Measurements from ENCODE around the gene MPL. TPM values are rescaled to one million over a fixed set of nuclear protein-coding genes. Genes with fewer than 3 reads are reported as not detected.

The MPL gene
- total RNA-seq, 3 donors from 2014 or later = not detected

DNA sequence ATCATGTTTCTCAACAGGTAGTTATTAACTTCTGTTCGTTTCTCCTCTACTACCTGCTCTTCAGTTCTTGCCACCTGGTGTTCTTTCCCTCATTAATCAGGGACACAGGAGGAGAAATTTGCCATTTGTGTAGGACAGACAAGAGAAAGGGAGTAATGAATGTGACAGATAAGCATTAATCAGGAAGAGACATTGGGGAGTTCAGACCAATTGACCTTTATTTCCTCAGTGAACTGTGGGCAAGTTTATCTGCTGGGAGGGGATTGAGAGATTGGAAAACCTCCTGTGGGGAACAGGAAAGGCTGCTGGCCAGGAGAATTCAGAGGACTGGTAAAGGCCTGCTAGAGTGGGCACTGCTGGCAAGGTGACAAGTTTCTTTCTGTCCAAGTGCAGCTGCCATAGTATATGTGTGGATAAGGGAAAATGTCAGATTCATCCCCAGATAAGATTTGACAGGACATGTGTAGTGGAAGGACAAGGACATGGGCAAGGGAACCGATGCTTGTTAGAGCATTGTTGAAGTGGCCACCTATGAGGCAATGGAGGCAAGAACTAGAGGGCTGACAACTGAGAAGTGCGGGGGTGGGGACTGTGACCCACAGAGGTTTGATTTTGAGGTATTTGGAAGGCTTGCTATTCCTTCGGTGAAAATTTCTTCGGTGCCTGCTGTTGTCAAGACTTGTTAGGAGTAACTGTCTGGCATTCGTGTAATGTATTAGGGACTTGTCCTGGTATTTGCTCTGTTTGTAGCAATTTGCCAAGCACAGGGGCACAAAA lies 64.7 kb downstream of the MPL start:
- TF ChIP-seq POLR2A (IDR thresholded peaks at IDR 0.05) = no peak
- TF ChIP-seq POLR2AphosphoS5 (IDR thresholded peaks at IDR 0.05) = no peak
- TF ChIP-seq, protein P1, sequence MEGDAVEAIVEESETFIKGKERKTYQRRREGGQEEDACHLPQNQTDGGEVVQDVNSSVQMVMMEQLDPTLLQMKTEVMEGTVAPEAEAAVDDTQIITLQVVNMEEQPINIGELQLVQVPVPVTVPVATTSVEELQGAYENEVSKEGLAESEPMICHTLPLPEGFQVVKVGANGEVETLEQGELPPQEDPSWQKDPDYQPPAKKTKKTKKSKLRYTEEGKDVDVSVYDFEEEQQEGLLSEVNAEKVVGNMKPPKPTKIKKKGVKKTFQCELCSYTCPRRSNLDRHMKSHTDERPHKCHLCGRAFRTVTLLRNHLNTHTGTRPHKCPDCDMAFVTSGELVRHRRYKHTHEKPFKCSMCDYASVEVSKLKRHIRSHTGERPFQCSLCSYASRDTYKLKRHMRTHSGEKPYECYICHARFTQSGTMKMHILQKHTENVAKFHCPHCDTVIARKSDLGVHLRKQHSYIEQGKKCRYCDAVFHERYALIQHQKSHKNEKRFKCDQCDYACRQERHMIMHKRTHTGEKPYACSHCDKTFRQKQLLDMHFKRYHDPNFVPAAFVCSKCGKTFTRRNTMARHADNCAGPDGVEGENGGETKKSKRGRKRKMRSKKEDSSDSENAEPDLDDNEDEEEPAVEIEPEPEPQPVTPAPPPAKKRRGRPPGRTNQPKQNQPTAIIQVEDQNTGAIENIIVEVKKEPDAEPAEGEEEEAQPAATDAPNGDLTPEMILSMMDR (IDR thresholded peaks at IDR 0.05) = no peak
- H3K9me3 ChIP-seq = no peaks in the 10 kb centered on the region
- DNase-seq (ENCODE audit: low spot score in 2 of 2) = peak in 1 of 2 donors; percentile 54
- H3K36me3 ChIP-seq = no peaks in the 10 kb centered on the region
- H3K27ac ChIP-seq = peak overlapping the region; percentile 16 to 60
- no peaks in the 10 kb centered on the region for H3K27me3 ChIP-seq
- H3K4me1 ChIP-seq = no peaks in the 10 kb centered on the region
- no peak overlapping the region for H3K4me3 ChIP-seq
- intact Hi-C loops (cut with DNase I; ENCODE audit: low total_unique reads) = no loop called here

Other genes with a start within 250 kb of the MPL start
- gene EBNA1BP2, start 165.5 kb upstream of the MPL start, total RNA-seq = 10 to 100 TPM; 34.9 to 61.6 (median 46.4) TPM
- gene CFAP57, start 165.5 kb upstream of the MPL start, total RNA-seq = under 1 TPM; 0.16 to 0.88 (median 0.66) TPM
- 10 to 100 TPM in 2 of 3 donors, not detected in 1; 19.3 to 30.1 TPM for gene TMEM125, start 67.8 kb upstream of the MPL start, total RNA-seq
- gene C1orf210, start 52.2 kb upstream of the MPL start, total RNA-seq = 10 to 100 TPM in 1 of 3 donors, 1 to 10 TPM in 1, not detected in 1; 7.2 to 31.3 TPM
- 10 to 100 TPM in 2 of 3 donors, 1 to 10 TPM in 1; 9.4 to 39.0 (median 24.2) TPM for gene TIE1, start 36.8 kb upstream of the MPL start, total RNA-seq
- gene CDC20, start 21.2 kb downstream of the MPL start, total RNA-seq = 1 to 10 TPM; 1.3 to 5.8 (median 1.3) TPM
- gene ELOVL1, start 30.2 kb downstream of the MPL start, total RNA-seq = 10 to 100 TPM; 45.9 to 60.6 (median 55.5) TPM
- gene MED8, start 52.0 kb downstream of the MPL start, total RNA-seq = 10 to 100 TPM; 38.3 to 42.9 (median 38.8) TPM
- 10 to 100 TPM; 29.1 to 49.2 (median 44.3) TPM for gene SZT2, start 52.1 kb downstream of the MPL start, total RNA-seq
- 10 to 100 TPM; 66.6 to 79.3 (median 70.1) TPM for gene HYI, start 116.1 kb downstream of the MPL start, total RNA-seq
- 100 to 1,000 TPM; 109 to 149 (median 116) TPM for gene PTPRF, start 193.1 kb downstream of the MPL start, total RNA-seq